ENCODE measurements around the gene ZNF26. TPM values are rescaled to one million over a fixed set of nuclear protein-coding genes. Genes with fewer than 3 reads are reported as not detected.

Gene ZNF26
- total and polyA plus RNA-seq, 10 of the 15 experiments (the other 5 are each of a cell fraction or from before 2014, with no cell fraction given), result 1.00 to 17.1 (median 10.5) TPM

DNA sequence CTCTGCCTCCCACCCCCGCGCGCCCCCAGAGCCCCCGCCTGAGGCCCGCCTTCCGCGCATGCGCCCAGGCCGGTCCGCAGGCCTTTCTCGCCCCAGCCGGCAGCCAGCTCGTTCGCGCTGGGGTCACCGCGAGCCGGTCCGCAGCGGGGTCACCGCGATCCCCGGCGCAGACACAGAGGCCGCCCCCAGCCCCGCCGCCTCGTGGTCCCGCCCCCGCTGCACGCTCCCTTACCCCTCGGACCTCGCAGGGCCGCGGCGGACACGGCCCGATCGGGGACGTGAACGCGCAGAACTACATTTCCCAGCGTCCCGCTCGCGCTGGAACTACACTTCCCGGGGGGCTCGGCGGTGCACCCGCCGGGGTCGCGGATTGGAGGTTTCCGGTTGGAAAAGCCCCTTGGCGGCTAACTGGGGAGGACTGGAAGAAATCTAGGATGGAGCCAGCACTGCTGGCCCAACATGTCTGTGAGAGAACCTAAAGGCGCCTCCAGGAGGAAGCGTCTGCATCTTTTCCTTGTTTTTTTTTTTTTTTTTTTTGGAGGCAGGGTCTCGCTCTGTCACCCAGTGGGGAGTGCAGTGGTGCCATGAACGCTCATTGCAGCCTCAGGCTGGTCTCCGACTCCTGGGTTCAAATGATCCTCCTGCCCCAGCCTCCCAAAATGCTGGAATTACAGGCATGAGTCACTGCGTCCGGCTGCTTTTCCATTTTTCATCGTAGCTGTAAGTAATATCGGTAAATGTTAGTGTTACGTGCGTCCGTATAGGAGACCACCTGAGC is 30.0 kb upstream of the ZNF26 start, which contains the start of gene ZNF605:
Gene ZNF605 (minus strand): TSS at position 296 of the 778 bp plus-strand sequence. CDS start 10,671 bp downstream, outside the sequence.
- peak within 1 kb of the TSS; percentile 77 for H3K9ac ChIP-seq (ENCODE audit: control insufficient read depth, insufficient read depth, low read length)
- ChIA-PET SMC1A (ENCODE audit: uncharacterized antibody, unreplicated experiment) (no interaction called here), POLR2A (interaction anchor here (1.4 to 1.6 kb wide), 2 partner anchors 30 to 225 kb away, joined by 4 read pairs; partner anchors contain the start of genes ZNF26 and ZNF268), RAD21 (ENCODE audit: unreplicated experiment) (interaction anchor here (0.6 to 1.2 kb wide), 3 partner anchors 31 to 124 kb away, joined by 3 read pairs; no protein-coding TSS in a partner anchor), CTCF (no interaction called here)
- intact Hi-C loops (cut with micrococcal nuclease; ENCODE audit: unreplicated experiment) (loop anchor here (1.0 to 2.0 kb wide), 3 partner anchors 29 to 124 kb away; partner anchors contain the start of genes ZNF140 and ZNF84), in situ Hi-C loops (cut with MboI) (no loop called here)
- no peaks in the 10 kb centered on the region for H4K20me1 ChIP-seq (ENCODE audit: control insufficient read depth, insufficient read depth)
- WGBS (ENCODE audit: insufficient coverage, insufficient replicate concordance, low lambda C conversion rate, missing lambda C conversion rate), result 5% methylated on average over 30 of the region's 67 CpGs
- H2AFZ ChIP-seq (ENCODE audit: control insufficient read depth, low read depth, low read length), result peak within 1 kb of the TSS; percentile 94
- H3K27ac ChIP-seq (ENCODE audit: control insufficient read depth, insufficient read depth), result peak within 1 kb of the TSS; percentile 76
- no peaks in the 10 kb centered on the region for H3K36me3 ChIP-seq (ENCODE audit: control insufficient read depth in 2 of 2, insufficient read depth in 2 of 2, low read length in 1 of 2)
- FAIRE-seq (peak; percentile 73), DNase-seq (ENCODE audit: low read depth, low spot score) (peak; percentile 37), ATAC-seq (peak; percentile 97)
- H3K9me3 ChIP-seq (replicated peaks; ENCODE audit: control insufficient read depth, insufficient read depth, low read length), result peaks cover 14% of the 10 kb centered on the region
- TSS peak; percentile 92 for BruUV-seq (replicated peaks)
- no peaks in the 10 kb centered on the region for H3K27me3 ChIP-seq (replicated peaks in 1 of 2; ENCODE audit: control insufficient read depth in 2 of 2, insufficient read depth in 2 of 2, low read length in 1 of 2)
- no peaks in the 10 kb centered on the region; the same call in 1 of the 2 replicates for H3K4me1 ChIP-seq (ENCODE audit: control insufficient read depth, insufficient read depth, low read length)
- H3K79me2 ChIP-seq (ENCODE audit: control insufficient read depth, insufficient read depth, low read length), result peaks cover 5% of the 10 kb centered on the region
- peak within 1 kb of the TSS; percentile 86 for H3K4me3 ChIP-seq
- peak within 1 kb of the TSS; percentile 89 for H3K4me2 ChIP-seq (ENCODE audit: control insufficient read depth, insufficient read depth)
- TF ChIP-seq NR2C2 (IDR thresholded peaks at IDR 0.05; ENCODE audit: borderline replicate concordance, control insufficient read depth, insufficient read length, low read depth) (no peak), MTA3 (IDR thresholded peaks at IDR 0.05; ENCODE audit: borderline replicate concordance, low read length) (no peak), GATAD2B (conservative IDR thresholded peaks at IDR 0.05; ENCODE audit: low read depth) (no peak), RELA (IDR thresholded peaks at IDR 0.05; ENCODE audit: borderline replicate concordance, partially characterized antibody) (peak; percentile 83), DPF2 (IDR thresholded peaks at IDR 0.05) (no peak), EGR1 (IDR thresholded peaks at IDR 0.05; ENCODE audit: borderline replicate concordance in 1 of 2, low read depth in 2 of 2, low read length in 2 of 2) (peak in 1 of 2 experiments; percentile 52; a peak in 1 of 3 replicates), NFYB (IDR thresholded peaks at IDR 0.05; ENCODE audit: insufficient read depth, low read depth, low read length) (peak; percentile 50; the same call in 1 of the 2 replicates), NRF1 (conservative IDR thresholded peaks at IDR 0.05; ENCODE audit: low read depth, low read length) (0 out of 2 replicates have a peak, but pooled peaks have one; percentile 17), SREBF2 (IDR thresholded peaks at IDR 0.05; ENCODE audit: low read length) (no peak), TBL1XR1 (IDR thresholded peaks at IDR 0.05; ENCODE audit: low read depth, low read length) (peak; percentile 62; the same call in 1 of the 2 replicates), SUPT20H (IDR thresholded peaks at IDR 0.05; ENCODE audit: borderline replicate concordance, control insufficient read depth, low read depth, low read length) (no peak), KDM1A (IDR thresholded peaks at IDR 0.05; ENCODE audit: borderline replicate concordance) (no peak), HCFC1 (IDR thresholded peaks at IDR 0.05; ENCODE audit: low read length) (peak; percentile 99), MXI1 (IDR thresholded peaks at IDR 0.05; ENCODE audit: low read depth, low read length) (no peak), SREBF1 (IDR thresholded peaks at IDR 0.05; ENCODE audit: low read length) (peak; percentile 89), RFX5 (IDR thresholded peaks at IDR 0.05; ENCODE audit: low read depth, low read length) (no peak), FOXM1 (IDR thresholded peaks at IDR 0.05; ENCODE audit: low read depth, low read length) (no peak)
- TF ChIP-seq, protein P1, sequence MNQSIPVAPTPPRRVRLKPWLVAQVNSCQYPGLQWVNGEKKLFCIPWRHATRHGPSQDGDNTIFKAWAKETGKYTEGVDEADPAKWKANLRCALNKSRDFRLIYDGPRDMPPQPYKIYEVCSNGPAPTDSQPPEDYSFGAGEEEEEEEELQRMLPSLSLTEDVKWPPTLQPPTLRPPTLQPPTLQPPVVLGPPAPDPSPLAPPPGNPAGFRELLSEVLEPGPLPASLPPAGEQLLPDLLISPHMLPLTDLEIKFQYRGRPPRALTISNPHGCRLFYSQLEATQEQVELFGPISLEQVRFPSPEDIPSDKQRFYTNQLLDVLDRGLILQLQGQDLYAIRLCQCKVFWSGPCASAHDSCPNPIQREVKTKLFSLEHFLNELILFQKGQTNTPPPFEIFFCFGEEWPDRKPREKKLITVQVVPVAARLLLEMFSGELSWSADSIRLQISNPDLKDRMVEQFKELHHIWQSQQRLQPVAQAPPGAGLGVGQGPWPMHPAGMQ (IDR thresholded peaks at IDR 0.05; ENCODE audit: borderline replicate concordance), result no peak
- TF ChIP-seq, protein P2, sequence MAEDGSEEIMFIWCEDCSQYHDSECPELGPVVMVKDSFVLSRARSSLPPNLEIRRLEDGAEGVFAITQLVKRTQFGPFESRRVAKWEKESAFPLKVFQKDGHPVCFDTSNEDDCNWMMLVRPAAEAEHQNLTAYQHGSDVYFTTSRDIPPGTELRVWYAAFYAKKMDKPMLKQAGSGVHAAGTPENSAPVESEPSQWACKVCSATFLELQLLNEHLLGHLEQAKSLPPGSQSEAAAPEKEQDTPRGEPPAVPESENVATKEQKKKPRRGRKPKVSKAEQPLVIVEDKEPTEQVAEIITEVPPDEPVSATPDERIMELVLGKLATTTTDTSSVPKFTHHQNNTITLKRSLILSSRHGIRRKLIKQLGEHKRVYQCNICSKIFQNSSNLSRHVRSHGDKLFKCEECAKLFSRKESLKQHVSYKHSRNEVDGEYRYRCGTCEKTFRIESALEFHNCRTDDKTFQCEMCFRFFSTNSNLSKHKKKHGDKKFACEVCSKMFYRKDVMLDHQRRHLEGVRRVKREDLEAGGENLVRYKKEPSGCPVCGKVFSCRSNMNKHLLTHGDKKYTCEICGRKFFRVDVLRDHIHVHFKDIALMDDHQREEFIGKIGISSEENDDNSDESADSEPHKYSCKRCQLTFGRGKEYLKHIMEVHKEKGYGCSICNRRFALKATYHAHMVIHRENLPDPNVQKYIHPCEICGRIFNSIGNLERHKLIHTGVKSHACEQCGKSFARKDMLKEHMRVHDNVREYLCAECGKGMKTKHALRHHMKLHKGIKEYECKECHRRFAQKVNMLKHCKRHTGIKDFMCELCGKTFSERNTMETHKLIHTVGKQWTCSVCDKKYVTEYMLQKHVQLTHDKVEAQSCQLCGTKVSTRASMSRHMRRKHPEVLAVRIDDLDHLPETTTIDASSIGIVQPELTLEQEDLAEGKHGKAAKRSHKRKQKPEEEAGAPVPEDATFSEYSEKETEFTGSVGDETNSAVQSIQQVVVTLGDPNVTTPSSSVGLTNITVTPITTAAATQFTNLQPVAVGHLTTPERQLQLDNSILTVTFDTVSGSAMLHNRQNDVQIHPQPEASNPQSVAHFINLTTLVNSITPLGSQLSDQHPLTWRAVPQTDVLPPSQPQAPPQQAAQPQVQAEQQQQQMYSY (CRISPR knock-in tag; IDR thresholded peaks at IDR 0.05), result no peak
